Erythroblast (primary cell): Measurements from ENCODE around the gene SLC35C1.

ENCODE experiments used
- GATA1 ChIP-seq: IDR thresholded peaks from 2 replicates; pipeline ENCODE4 v1.6.1; 2011; ENCODE audit warnings: low read depth, mild to moderate bottlenecking, control low read depth, low read length, moderate library complexity
- POLR2A ChIP-seq: IDR thresholded peaks from 2 replicates; pipeline ENCODE4 v1.6.1; 2011; ENCODE audit warnings: mild to moderate bottlenecking, low read length

DNA sequence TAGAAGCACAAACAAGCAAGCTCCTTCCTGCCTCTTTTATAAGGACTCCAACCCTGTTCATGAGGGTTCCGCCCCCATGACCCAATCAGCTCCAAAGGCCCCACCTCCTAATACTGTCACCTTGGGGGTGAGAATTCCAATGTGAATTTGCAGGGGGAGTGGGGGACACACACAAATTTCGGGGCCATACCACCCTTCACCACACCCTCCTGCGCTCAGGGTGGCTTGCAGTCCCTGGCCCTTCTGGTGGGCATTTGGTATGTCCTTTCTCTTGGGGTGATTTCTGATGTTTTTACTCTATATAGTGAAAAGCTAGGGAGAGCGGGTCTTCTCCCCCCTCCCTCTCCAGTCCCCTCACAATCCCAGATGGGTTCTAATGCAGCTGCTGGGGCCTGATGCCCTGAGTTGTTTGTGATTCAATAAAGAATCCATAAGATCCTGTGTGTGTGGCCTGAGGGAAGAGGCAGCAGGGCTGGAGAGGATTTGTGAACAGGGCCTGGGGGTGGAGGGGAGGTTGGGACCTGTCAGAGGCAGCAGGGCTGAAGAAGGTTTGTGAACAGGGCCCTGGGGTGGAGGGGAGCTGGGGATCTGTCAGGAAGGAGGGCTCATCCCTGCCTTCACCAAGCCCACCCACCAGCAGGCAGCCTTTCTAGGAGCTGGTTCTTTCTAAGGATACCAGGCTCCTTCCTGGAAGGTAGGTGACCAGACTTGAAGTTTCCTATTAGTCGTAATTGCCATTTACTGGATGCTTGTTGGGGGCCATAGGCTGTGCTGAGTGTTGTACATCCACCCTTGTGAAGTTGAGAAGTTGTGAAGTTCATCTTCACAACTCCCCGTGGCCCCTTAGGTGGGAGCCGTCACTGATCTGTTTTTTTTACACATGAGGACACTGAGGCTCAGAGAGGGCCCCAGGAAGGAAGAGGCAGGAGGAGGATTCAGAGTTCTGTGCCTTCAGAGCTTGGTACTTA lies 7.9 kb downstream of the SLC35C1 start:
- TF ChIP-seq POLR2A (no peak), GATA1 (no peak)
